HT-29 (cell line): ENCODE measurements around the gene HAUS1. TPM values are rescaled to one million over a fixed set of nuclear protein-coding genes. Genes with fewer than 3 reads are reported as not detected.

Source experiments
- small RNA-seq: library from RNA; depleted of rRNA; stranded (forward); fragments of <200 nt; gene quantifications from one replicate; pipeline ENCODE3, GENCODE V24; 2014
- total RNA-seq: library from RNA; depleted of rRNA; stranded (reverse); fragments of >200 nt; shearing (Covaris generic); gene quantifications from 2 replicates; pipeline ENCODE4 v1.2.3, GENCODE V29; 2014; rRNA removed

Gene HAUS1
- total RNA-seq, 1 experiment from 2014 or later, result 25.4 TPM

Small RNA genes lying within 50 kb of the gene (small RNA-seq; reads per million reads assigned to genes)
- gene RNU6-1278P (not detected), gene RNY4P37 (not detected)

Other genes with a start within 250 kb of the HAUS1 start
- 4.5 and 6.6 TPM in 2 replicates for gene EPG5, start 137.1 kb upstream of the HAUS1 start, total RNA-seq
- 0.13 TPM in 1 of 2 replicates, not detected in the other for gene PSTPIP2, start 32.1 kb upstream of the HAUS1 start, total RNA-seq
- gene ATP5F1A, start 6.1 kb upstream of the HAUS1 start, total RNA-seq, result 240 and 262 TPM in 2 replicates